NCI-H446 treated with DMSO at 0.1 percent for 48 hours (cell line): Measurements from ENCODE around the gene SLC31A1.

Source experiments
- DNase-seq: peaks from one replicate; lab custom pipeline; 2025; lab: John Stamatoyannopoulos, UW

Gene SLC31A1

DNA sequence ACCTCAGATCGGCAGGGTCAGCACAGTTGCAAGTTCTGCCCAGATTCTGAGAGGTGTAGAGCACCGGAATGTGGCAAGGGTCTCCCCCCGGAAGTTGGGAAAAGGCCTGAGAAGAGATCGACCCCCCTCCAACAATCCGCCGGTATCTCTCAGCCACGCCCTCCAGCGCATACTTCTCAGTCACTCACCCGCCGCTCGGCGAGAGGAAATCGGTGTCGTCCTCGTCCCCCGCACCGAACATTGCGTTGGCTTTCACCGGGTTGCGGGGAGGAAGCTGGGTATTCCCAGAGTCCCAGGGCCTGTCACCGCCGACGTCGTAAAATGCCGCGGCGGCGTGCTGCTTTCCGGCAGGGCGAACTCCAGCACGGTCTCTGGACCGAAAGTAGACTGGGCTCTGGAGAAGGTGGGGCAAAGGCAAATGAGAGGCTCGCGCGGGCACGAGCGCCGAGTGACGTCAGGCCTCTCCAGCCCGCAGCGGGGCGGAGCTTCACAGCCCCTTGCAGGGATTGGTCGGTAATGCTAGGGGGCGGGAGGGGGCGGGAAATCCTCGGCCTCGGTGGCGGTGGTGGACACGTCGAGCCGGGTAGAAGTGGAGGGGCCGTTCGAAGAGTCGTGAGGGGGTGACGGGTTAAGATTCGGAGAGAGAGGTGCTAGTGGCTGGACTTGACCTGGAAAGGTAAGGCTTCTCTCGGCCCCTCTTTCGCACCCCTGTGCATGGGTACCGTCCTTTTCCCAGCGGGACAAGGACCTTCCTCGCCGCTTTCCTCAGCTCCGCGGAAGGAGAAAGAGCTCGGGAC, at the start of gene SLC31A1, which contains the start of gene FKBP15:
SLC31A1 (plus strand) TSS at position 542 of the 797 bp plus-strand sequence. CDS start 34,605 bp downstream, outside the sequence.
FKBP15 (minus strand) TSS at position 275 of the 797 bp plus-strand sequence; CDS start at position 241, 34 bp downstream.
- DNase-seq, result peak; percentile 88

- DNase-seq, result no peak
Observed at GRCh38 chr9:113173341-113173740, 48.0 kb upstream of the SLC31A1 start.

DNA sequence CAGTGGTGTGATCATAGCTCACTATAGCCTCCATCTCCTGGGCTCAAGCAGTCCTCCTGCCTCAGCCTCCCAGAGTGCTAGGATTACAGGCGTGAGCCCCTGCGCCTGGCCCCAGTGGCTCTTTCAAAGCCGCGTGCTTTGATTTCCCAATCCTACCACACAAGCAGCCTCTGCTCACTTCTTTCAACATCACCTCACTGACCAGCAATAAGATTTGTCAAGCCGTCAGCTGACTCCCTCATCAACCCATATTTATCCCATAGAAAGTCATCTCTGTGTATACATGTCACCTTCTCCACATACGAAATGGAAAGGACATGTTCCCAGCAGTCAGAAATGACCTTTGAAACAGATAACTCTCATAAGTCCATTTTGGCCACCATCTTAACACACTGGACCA, 44.5 kb upstream of the SLC31A1 start:
- no peak for DNase-seq

GRCh38 chr9:113177251-113177650, 44.1 kb upstream of the SLC31A1 start:
- no peak for DNase-seq

- no peak for DNase-seq
Observed at GRCh38 chr9:113178087-113178486, 43.3 kb upstream of the SLC31A1 start.

DNA sequence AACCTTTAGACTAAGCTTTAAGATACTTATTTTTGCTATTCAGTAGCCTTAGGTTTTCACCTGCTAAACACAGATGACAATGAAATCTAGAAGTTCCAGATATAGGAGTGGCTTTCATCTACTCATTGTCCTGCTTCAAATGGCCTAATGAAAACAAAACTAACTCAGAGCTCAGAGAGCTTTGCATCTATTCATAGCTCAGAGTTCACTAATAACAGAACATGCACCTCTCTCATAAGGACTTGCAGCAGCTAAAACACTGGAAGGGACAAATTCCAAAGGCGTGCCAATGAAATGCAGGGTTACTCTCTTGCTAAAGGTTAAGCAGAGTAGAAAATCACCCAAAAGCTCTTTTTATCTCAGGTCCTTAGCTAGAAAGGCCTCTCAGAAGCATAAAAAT, 41.5 kb upstream of the SLC31A1 start:
- no peak for DNase-seq

GRCh38 chr9:113181165-113181564, 40.2 kb upstream of the SLC31A1 start:
- no peak for DNase-seq

DNA sequence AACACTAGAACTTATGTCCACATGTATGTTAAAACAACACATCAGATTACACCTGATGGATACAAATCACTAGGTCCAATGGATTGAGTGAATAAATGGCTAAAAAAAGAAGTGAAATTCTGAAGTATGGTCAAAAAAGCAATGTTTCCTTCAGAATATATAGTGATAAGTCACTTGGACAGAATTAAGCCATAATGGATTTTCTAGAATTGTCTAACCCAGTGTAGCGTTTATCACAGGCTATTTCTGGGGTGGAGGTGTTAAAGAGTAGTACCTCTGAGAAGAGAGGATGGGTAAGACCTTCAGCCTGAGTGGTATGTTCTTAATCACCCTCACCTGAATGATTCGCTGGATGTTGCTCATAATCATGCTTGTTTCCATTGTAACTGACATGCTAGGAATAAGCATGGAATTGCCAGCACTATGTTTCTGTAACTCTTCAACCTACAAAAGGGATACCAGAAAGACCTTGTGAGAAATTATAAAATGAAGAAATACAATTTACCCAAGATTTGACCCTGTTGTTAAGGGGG, 37.3 kb upstream of the SLC31A1 start:
- no peak for DNase-seq

GRCh38 chr9:113184539-113184938, 36.8 kb upstream of the SLC31A1 start:
- no peak for DNase-seq

DNA sequence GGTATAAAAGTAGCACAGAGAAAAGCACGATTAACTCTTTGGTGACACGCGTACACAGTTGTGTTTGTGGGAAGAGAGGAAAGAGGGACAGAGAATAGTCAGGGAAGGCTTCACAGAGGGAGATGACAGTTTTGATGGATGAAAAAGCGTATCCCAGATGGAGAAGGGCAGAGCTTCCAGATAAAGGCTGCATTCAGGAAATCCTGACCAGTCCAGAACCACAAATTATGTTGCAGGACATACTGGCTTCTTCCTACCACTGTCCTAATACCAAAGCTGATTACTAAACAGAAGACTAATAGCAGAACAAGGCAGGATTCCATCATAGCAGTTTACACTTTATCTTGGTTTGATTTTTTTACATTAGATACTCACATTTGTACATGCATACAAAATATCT, 36.1 kb upstream of the SLC31A1 start:
- no peak for DNase-seq

DNA sequence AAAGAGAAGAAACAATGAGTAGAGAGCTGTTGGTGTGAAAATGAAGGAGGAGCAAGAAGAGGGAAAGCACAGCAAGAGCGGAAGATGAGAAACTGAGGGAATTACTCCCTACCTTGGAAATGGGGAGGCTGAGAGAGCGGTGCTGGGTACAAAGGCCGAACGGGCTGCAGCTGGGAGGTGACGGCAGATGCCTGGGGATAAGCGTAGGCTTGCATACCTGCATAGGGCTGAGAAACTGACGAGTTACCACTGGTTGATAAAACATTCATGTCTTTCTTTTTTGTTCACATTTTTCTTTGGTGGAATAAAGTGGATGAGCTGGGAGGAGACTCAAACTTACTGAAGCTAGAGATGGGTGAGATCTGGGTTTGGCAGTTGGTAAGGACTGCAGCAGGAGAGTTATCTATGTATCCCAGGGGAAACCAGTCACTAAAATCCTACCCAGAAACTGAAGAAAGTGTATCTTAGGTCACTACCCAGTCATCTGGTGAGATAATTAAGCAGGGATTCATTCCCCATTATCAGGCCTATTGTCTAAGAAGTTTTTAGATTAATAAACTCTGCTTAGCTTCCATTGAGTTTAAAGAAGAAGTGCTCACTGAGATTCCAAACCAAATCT, 35.1 kb upstream of the SLC31A1 start:
- no peak for DNase-seq

DNA sequence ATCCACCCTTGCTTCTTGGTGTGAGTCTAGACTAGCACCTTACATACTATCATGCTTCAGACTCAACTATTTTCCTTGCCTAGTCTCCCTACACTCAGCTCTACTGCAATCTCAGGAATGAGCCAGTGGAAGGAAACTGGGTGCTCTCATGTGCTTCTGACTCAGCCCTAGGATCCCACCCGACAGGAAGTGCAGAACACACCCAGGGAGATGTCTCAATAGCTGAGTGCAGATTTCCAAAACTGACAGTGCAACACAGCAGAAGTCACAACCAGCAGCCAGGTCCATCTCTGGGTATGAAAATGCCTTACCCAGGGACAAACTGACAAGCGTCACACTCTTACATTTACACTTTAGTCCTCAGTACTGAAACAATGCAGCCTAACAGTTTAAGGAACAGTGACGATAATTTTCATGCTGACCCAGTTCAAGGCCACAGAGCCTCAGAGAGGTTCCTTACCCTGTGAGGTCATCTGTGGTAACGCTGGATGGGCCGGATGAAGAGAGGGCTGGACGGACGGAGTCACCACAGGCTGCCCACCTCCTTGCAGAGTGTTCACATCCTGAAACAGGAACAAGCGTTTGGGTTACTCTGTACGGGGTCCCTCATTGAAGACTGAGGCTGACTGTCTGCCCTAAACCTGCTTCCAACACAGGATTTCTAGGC, 33.3 kb upstream of the SLC31A1 start:
- no peak for DNase-seq

GRCh38 chr9:113192455-113192854, 28.9 kb upstream of the SLC31A1 start:
- no peak for DNase-seq

GRCh38 chr9:113199683-113200329, 21.5 kb upstream of the SLC31A1 start:
- no peak for DNase-seq

DNA sequence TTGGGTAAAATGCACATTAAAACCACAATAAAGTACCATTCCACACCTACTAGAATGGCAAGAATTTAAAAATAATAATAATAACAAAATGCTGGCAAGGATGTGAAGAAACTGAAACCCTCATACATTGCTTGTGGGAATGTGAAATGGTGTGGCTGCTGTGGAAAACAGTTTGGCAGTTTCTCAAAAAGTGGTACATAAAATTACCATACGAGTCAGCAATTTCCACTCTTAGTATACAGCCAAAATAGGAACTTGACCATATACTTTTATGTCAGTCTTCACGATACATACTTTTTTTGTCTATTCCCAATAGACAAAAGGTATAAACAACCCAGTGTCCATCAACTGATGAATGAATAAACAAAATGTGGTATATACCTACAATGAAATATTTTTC, 15.9 kb upstream of the SLC31A1 start:
- DNase-seq, result no peak

DNA sequence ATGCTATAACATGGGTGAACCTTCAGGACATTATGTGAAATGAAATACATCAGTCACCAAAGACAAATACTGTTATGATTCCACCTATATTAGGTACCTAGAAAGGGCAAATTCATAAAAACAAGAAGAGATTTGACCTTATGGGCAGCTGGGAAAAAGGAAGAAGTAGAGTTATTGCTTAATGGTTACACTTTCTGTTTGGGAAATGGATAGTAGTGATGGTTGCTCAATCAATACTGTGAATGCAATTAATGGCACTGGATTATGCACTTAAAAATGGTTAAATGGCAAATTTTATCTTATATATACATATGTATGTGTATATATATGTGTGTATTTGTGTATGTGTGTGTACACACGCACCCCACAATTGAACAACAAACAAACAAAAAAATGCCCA, 15.5 kb upstream of the SLC31A1 start:
- DNase-seq, result no peak

GRCh38 chr9:113210815-113211214, 10.5 kb upstream of the SLC31A1 start:
- no peak for DNase-seq

- DNase-seq, result no peak
Observed at GRCh38 chr9:113215132-113215531, 6.2 kb upstream of the SLC31A1 start.

- no peak for DNase-seq
Observed at GRCh38 chr9:113216406-113216805, 4.9 kb upstream of the SLC31A1 start.

- no peak for DNase-seq
Observed at GRCh38 chr9:113219186-113219936, 2.0 kb upstream of the SLC31A1 start.

DNA sequence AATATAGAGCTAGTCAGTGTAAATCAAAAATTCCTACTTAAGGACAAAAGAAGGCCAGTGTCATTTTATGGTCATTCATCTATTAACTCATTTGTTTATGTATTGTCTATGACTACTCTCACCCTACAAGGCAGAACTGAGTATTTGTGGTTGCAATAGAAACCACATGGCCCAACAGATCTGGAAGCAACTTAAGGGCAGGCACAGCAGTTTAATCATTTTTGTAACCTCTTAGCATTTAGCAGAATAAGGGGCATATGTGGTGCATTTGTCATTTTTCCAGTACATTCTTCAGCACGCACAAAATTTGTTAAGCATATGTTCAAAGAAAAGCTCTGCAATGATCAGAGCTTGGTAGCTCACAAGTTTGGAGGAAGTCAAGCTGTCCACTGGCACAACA, 1.4 kb upstream of the SLC31A1 start:
- no peak for DNase-seq
